ENCODE data around the gene KCTD11.

DNA sequence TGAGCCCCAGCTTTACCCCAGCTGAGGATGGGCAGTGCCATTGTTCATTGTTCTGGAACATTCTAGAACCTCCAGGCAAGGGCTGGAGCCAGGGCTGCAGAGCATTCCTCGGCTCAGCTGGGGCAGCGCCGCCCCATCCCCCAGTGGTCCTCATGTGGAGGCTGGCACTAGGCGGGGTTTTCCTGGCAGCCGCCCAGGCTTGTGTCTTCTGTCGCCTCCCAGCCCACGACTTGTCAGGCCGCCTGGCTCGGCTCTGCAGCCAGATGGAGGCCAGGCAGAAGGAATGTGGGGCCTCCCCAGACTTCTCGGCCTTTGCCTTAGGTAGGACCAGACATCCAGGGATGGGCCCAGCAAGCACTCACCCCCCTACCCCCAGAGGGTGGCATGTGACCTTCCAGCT, 3.1 kb downstream of the KCTD11 start, which contains the start of gene TMEM95:
- TF ChIP-seq, protein P1, sequence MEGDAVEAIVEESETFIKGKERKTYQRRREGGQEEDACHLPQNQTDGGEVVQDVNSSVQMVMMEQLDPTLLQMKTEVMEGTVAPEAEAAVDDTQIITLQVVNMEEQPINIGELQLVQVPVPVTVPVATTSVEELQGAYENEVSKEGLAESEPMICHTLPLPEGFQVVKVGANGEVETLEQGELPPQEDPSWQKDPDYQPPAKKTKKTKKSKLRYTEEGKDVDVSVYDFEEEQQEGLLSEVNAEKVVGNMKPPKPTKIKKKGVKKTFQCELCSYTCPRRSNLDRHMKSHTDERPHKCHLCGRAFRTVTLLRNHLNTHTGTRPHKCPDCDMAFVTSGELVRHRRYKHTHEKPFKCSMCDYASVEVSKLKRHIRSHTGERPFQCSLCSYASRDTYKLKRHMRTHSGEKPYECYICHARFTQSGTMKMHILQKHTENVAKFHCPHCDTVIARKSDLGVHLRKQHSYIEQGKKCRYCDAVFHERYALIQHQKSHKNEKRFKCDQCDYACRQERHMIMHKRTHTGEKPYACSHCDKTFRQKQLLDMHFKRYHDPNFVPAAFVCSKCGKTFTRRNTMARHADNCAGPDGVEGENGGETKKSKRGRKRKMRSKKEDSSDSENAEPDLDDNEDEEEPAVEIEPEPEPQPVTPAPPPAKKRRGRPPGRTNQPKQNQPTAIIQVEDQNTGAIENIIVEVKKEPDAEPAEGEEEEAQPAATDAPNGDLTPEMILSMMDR (IDR thresholded peaks at IDR 0.05) = no peak
- TF ChIP-seq POLR2A (IDR thresholded peaks at IDR 0.05) = no peak

Data from lower leg skin (tissue), 3 donors.